Neural progenitor cell (in vitro differentiated cells): ENCODE measurements around the gene MTFR1L.

Source experiments
- CTCF ChIP-seq: fragments of 200-600 bp; sonication (generic); IDR thresholded peaks from 2 replicates; pipeline ENCODE4 v1.5.1; 2017; ENCODE audit warnings: antibody characterized with exemption, mild to moderate bottlenecking
- EZH2 ChIP-seq: fragments of 200-600 bp; sonication (generic); IDR thresholded peaks from 2 replicates; pipeline ENCODE4 v1.6.1; 2017; ENCODE audit warnings: antibody characterized with exemption, mild to moderate bottlenecking, moderate library complexity

DNA sequence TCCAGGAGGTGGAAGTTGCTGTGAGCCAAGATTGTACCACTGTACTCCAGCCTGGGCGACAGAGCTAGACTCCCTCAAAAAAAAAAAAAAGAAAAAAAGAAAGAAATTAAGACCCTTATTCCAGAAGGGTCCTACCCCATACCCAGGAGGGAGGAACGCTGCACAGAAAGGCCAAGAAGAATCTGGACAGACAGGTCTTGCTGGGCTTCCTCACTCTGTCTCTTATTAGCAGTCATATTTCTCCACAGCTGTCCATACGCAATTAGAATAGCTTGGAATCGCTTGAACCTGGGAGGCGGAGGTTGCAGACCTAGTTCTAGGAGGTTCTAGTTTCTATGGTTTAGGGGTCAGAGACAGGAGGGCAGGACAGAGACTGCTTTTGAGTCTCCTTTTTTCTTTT is 58.9 kb downstream of the MTFR1L start:
- TF ChIP-seq CTCF (no peak), EZH2 (no peak)
